Measurements from ENCODE around the gene ENOX1.

ENOX1 gene

DNA sequence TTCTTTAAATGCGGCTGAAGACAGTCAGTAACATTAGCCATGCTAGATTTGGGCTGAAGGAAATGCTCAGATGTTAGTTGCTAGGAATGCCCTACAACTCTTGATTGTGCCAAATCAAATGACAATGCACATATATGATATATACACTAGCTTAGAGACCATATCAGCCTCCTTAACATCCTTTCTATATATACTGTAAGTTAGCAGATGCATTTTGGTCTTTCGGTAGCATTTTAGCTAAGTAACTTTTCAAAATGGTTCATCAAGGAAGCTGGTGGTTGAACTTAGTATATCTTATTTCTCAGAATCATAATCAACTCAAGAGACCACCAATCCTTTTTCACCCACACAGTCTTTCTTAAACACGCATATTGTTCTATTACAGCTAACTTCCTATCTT lies 14.1 kb upstream of the ENOX1 start:
- no peaks in the 10 kb centered on the region for H3K4me1 ChIP-seq (ENCODE audit: control insufficient read depth, insufficient read depth, low read length)
- no peaks in the 10 kb centered on the region for H3K27me3 ChIP-seq (ENCODE audit: control insufficient read depth, insufficient read depth, low read length)
- no peak overlapping the region for H3K9ac ChIP-seq (ENCODE audit: low read length)
- no peak overlapping the region for H3K4me3 ChIP-seq (ENCODE audit: low read length)
- H3K27ac ChIP-seq (ENCODE audit: low read depth, low read length) = no peak overlapping the region
- no peaks in the 10 kb centered on the region for H3K36me3 ChIP-seq (ENCODE audit: control insufficient read depth, insufficient read depth, low read length)

DNA sequence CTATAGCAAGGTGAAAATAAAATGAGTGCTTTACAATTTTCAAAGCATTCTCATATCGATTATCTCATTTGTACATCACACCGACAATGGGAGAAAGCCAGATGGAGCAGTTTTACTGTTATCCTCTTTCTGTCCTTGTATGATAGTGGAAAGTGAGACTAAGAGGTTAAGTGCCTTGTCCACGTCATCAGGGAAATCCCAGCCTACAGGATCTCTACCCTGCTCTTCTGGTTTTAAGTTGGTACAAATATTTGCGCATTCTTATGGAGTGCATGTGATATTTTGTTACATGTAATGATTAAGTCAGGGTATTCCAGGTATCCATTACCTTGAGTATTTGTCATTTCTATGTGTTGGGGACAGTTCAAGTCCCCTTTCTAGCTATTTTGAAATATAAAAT lies 12.4 kb upstream of the ENOX1 start:
- H3K4me1 ChIP-seq (ENCODE audit: control insufficient read depth, insufficient read depth, low read length) = no peaks in the 10 kb centered on the region
- no peak overlapping the region for H3K27ac ChIP-seq (ENCODE audit: low read depth, low read length)
- no peaks in the 10 kb centered on the region for H3K36me3 ChIP-seq (ENCODE audit: control insufficient read depth, insufficient read depth, low read length)
- H3K27me3 ChIP-seq (ENCODE audit: control insufficient read depth, insufficient read depth, low read length) = no peaks in the 10 kb centered on the region
- H3K4me3 ChIP-seq (ENCODE audit: low read length) = no peak overlapping the region
- no peak overlapping the region for H3K9ac ChIP-seq (ENCODE audit: low read length)

DNA sequence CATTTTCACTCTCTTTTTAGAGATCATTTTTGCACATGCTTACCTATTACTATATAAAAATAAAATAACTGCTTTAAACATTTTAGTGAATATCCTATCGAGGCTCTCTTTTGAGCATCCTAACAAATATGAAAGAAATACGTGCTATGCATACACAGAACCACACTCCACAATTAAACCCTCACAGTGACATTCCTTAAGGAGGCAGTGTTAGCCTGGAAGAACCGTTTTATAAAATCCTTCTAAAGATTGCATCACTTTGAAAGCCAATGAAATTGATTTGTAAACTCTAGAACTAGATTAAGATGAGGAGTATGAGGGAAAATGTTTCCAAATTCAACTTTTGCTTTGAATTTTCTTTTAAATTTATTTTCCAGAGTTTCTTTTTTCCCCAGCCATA lies 11.1 kb upstream of the ENOX1 start:
- H3K9ac ChIP-seq (ENCODE audit: low read length) = no peak overlapping the region
- no peak overlapping the region for H3K4me3 ChIP-seq (ENCODE audit: low read length)
- H3K27me3 ChIP-seq (ENCODE audit: control insufficient read depth, insufficient read depth, low read length) = no peaks in the 10 kb centered on the region
- H3K36me3 ChIP-seq (ENCODE audit: control insufficient read depth, insufficient read depth, low read length) = no peaks in the 10 kb centered on the region
- no peaks in the 10 kb centered on the region for H3K4me1 ChIP-seq (ENCODE audit: control insufficient read depth, insufficient read depth, low read length)
- H3K27ac ChIP-seq (ENCODE audit: low read depth, low read length) = no peak overlapping the region

DNA sequence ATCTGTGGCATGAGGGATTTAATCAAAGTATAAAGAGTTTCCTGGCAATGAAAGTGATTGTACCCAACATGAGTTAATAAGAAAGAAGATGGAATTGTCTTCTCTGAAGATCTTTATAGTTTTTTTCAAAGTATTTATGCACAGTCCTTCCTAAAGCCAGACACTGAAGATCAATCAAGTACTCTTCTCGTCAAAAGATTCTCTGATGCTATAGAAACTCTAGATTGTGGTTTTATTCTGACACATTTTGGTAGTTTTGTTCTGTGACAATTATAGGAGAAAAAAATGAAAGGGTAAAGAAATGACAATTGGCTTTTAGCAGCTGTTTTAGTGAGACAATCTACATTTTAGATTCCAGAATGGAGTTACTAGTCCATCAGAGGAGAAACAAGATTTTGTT lies 10.4 kb upstream of the ENOX1 start:
- Histone ChIP-seq H3K4me3 (ENCODE audit: low read length) (no peak overlapping the region), H3K36me3 (ENCODE audit: control insufficient read depth, insufficient read depth, low read length) (no peaks in the 10 kb centered on the region), H3K27ac (ENCODE audit: low read depth, low read length) (no peak overlapping the region), H3K4me1 (ENCODE audit: control insufficient read depth, insufficient read depth, low read length) (no peaks in the 10 kb centered on the region), H3K27me3 (ENCODE audit: control insufficient read depth, insufficient read depth, low read length) (no peaks in the 10 kb centered on the region), H3K9ac (ENCODE audit: low read length) (no peak overlapping the region)

DNA sequence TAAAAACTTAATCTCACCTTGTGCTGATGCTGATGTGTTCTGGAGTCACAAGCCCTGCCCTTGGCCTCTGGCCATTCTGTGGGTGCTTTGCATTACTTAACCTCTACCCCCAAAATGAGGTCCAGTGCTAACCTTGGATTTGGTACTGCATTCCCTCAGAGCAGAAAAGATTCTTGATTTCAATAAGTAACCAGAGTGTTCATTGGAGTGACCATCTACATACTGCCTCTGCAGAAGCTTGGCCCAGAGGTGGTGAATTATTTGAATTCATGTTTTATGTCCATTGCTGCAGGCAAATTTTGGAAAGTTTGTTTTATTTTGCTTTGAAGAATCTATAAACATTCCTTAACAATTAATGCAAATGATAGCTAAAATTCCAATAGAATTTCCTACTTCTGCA lies 7.6 kb upstream of the ENOX1 start:
- H3K27ac ChIP-seq (ENCODE audit: low read depth, low read length) = no peak overlapping the region
- H3K9ac ChIP-seq (ENCODE audit: low read length) = no peak overlapping the region
- H3K27me3 ChIP-seq (ENCODE audit: control insufficient read depth, insufficient read depth, low read length) = no peaks in the 10 kb centered on the region
- H3K4me3 ChIP-seq (ENCODE audit: low read length) = no peak overlapping the region
- no peaks in the 10 kb centered on the region for H3K36me3 ChIP-seq (ENCODE audit: control insufficient read depth, insufficient read depth, low read length)
- H3K4me1 ChIP-seq (ENCODE audit: control insufficient read depth, insufficient read depth, low read length) = no peaks in the 10 kb centered on the region

DNA sequence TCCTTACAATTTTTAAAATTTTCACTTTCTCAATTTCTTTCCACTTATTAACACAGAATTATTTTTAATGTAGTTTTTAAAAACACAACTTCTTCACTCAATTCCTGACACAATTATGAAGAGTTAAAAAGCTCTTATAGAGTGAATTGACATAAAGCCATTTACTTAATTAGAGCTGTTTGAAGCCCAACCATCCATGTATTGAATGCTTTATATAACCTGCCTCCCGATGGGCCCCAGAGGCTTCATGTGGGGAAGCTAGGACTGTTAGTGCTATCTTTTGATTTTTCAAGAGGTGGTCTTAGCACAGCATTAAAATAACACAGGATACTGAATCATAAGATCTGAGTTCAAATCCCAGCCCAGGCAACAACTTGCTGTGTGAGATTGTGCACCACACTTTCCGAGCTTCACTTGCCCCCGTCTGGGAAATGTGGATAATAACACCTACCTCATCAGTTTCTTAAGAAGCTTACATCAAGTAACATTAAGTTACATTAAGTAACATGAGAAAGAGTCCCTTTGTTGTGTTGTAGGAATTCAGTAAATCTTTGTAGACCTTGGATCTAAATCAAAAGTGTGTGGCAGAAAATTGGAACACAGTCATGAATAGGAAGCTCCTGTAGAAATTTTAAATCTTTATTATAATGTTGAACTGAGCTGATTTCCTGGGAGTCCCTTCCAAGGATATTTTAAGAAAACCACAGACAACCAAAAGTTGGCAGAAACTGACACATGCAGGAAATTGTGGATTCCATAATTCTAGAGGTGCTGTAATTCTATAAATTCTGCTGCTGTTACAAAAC lies 5.5 kb upstream of the ENOX1 start:
- H3K36me3 ChIP-seq (ENCODE audit: control insufficient read depth, insufficient read depth, low read length) = no peaks in the 10 kb centered on the region
- H3K9ac ChIP-seq (ENCODE audit: low read length) = no peak overlapping the region
- H3K27ac ChIP-seq (ENCODE audit: low read depth, low read length) = no peak overlapping the region
- peaks cover 4% of the 10 kb centered on the region for H3K4me1 ChIP-seq (ENCODE audit: control insufficient read depth, insufficient read depth, low read length)
- H3K4me3 ChIP-seq (ENCODE audit: low read length) = no peak overlapping the region
- no peaks in the 10 kb centered on the region for H3K27me3 ChIP-seq (ENCODE audit: control insufficient read depth, insufficient read depth, low read length)

DNA sequence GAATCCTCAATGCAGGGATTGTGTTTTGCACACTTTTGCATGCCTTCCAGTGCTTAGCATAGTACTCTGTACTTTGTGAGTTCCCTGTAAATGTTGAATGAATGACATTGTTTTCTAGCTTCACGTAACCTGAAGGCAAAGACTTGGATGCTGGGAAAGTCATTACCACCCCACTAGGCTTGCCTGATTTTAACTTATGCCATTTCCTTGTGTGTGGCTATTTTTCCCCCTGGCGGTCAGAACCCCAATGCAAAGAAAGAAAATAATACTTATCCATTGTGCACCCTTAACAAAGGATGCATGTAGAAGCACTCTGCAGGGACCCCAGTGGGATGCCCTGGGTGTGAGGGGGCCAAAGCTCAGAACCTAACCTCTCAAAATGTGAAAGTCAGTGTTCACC lies 1.2 kb upstream of the ENOX1 start:
- Histone ChIP-seq H3K4me1 (ENCODE audit: control insufficient read depth, insufficient read depth, low read length) (peaks cover 12% of the 10 kb centered on the region), H3K4me3 (ENCODE audit: low read length) (peak overlapping the region; percentile 82), H3K27ac (ENCODE audit: low read depth, low read length) (peak overlapping the region; percentile 89), H3K27me3 (ENCODE audit: control insufficient read depth, insufficient read depth, low read length) (no peaks in the 10 kb centered on the region), H3K9ac (ENCODE audit: low read length) (no peak overlapping the region), H3K36me3 (ENCODE audit: control insufficient read depth, insufficient read depth, low read length) (no peaks in the 10 kb centered on the region)

DNA sequence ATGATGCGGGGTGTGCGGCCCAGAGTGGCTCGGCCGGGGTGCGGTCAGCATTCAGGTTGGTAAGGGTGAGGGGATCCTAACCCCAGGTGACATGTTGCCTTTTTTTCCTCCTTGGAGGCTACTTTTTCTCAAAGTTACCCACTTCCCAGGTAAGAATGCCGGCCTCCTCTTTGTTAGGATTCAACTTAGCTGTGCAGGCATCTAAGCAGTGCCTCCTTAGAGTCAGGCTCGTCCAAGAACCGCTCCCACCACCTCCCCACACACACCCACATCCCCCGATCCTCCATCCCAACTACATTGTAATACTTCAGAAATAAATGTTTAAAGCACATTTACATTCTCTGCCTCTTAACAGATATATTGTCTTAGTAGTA lies 733 bp upstream of the ENOX1 start:
- peak overlapping the region; percentile 82 for H3K4me3 ChIP-seq (ENCODE audit: low read length)
- no peaks in the 10 kb centered on the region for H3K36me3 ChIP-seq (ENCODE audit: control insufficient read depth, insufficient read depth, low read length)
- H3K27me3 ChIP-seq (ENCODE audit: control insufficient read depth, insufficient read depth, low read length) = no peaks in the 10 kb centered on the region
- peaks cover 12% of the 10 kb centered on the region for H3K4me1 ChIP-seq (ENCODE audit: control insufficient read depth, insufficient read depth, low read length)
- no peak overlapping the region for H3K9ac ChIP-seq (ENCODE audit: low read length)
- peak overlapping the region; percentile 89 for H3K27ac ChIP-seq (ENCODE audit: low read depth, low read length)

DNA sequence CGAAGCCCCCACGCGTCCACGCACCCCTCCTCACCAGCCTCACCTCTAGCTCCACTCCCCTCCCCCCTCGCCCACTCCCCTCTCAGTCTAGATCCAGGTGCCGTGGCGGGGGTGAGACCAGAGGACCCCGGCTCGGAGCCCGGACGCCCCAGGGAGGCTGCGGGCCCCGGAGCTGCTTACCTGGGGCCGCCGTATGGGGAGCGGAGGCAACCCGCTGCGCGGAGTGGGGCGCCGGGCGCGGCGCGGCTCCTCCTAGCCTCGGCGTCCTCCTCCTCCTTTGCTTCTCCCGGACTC lies 353 bp downstream of the ENOX1 start:
- Histone ChIP-seq H3K4me1 (ENCODE audit: control insufficient read depth, insufficient read depth, low read length) (peaks cover 12% of the 10 kb centered on the region), H3K36me3 (ENCODE audit: control insufficient read depth, insufficient read depth, low read length) (no peaks in the 10 kb centered on the region), H3K9ac (ENCODE audit: low read length) (no peak overlapping the region), H3K4me3 (ENCODE audit: low read length) (peak overlapping the region; percentile 82), H3K27me3 (ENCODE audit: control insufficient read depth, insufficient read depth, low read length) (no peaks in the 10 kb centered on the region), H3K27ac (ENCODE audit: low read depth, low read length) (peak overlapping the region; percentile 89)

DNA sequence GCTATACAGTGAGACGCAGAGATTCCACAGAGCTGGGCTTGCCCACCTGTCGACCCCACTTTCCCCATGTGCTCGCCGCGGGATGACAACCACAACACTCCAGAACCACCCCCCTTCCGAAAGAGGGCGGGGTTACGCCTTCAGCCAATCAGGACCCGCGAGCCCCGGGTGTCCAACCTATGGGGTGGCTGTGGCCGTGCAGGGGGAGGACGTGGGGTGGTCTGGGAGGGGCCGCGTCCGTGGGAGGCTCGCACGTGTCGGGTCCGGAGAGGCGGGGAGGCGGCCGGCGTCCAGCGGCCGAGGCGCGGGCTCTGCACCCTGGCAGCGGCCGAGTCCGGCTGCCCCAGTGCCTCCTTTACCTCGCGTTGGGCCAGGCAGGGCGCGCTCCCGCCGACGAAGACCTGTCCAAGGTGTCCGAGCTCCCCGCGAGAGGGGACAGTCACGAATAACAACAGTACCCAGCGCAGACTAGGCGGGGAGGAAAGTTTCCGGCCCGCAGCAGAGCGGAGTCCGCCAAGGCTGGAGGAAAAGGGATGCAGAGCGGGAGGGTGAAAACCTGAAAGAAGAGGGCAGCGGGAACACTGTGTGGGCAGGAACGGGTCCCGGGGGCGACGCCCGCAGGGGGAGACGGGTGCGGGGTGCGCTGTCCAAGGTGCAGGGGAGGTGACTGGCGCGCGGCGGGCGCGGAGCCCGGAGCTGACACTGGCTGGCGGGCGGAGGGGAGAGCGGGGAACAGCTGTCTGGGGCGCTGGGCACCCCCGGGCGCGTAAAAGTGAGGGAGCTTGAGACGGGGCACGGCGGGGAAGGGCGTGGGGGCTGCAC lies 911 bp downstream of the ENOX1 start:
- peak overlapping the region; percentile 10 for H3K9ac ChIP-seq (ENCODE audit: low read length)
- H3K27me3 ChIP-seq (ENCODE audit: control insufficient read depth, insufficient read depth, low read length) = no peaks in the 10 kb centered on the region
- no peaks in the 10 kb centered on the region for H3K36me3 ChIP-seq (ENCODE audit: control insufficient read depth, insufficient read depth, low read length)
- peak overlapping the region; percentile 89 for H3K27ac ChIP-seq (ENCODE audit: low read depth, low read length)
- H3K4me1 ChIP-seq (ENCODE audit: control insufficient read depth, insufficient read depth, low read length) = peaks cover 12% of the 10 kb centered on the region
- peak overlapping the region; percentile 82 for H3K4me3 ChIP-seq (ENCODE audit: low read length)

DNA sequence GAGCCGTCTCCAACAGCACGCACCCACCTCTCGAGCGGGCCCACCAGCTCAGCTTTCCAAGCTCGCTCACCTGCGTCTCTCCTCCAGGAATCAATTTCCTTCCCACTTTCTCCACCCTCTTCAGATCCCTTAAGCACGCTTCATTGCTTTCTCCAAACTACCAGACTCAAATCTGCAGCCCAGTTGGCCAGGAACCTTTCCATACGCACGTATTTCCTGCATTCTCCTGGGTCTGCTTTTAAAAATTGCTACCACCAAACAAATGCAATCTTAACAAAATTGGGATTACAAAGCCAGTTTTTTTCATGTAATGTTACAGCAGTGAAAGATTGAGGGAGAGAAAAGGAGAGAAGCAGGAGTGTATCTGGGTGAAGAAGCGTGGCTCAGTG lies 1.5 kb downstream of the ENOX1 start:
- Histone ChIP-seq H3K9ac (ENCODE audit: low read length) (no peak overlapping the region), H3K4me1 (ENCODE audit: control insufficient read depth, insufficient read depth, low read length) (peaks cover 12% of the 10 kb centered on the region), H3K27ac (ENCODE audit: low read depth, low read length) (peak overlapping the region; percentile 89), H3K4me3 (ENCODE audit: low read length) (peak overlapping the region; percentile 82), H3K27me3 (ENCODE audit: control insufficient read depth, insufficient read depth, low read length) (no peaks in the 10 kb centered on the region), H3K36me3 (ENCODE audit: control insufficient read depth, insufficient read depth, low read length) (no peaks in the 10 kb centered on the region)

DNA sequence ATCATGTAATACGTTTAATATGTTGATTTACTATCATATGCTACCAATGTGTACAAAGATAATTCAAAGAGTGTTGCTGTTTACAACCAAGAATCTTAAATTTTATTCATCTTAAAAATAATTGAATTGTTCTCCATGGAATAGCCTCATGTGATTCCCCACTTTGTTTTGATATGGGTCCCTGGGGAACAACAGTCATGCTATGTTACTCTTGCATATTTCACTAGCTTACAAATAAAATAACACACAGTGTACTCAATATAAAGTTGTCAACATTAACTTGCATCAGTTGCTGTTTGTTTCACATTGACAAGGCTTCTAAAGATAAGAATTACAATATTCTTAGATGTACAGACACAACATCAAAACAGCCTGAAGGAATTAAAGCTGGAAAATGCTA lies 2.3 kb downstream of the ENOX1 start:
- no peaks in the 10 kb centered on the region for H3K36me3 ChIP-seq (ENCODE audit: control insufficient read depth, insufficient read depth, low read length)
- no peak overlapping the region for H3K4me3 ChIP-seq (ENCODE audit: low read length)
- H3K9ac ChIP-seq (ENCODE audit: low read length) = no peak overlapping the region
- peak overlapping the region; percentile 89 for H3K27ac ChIP-seq (ENCODE audit: low read depth, low read length)
- no peaks in the 10 kb centered on the region for H3K27me3 ChIP-seq (ENCODE audit: control insufficient read depth, insufficient read depth, low read length)
- peaks cover 12% of the 10 kb centered on the region for H3K4me1 ChIP-seq (ENCODE audit: control insufficient read depth, insufficient read depth, low read length)

DNA sequence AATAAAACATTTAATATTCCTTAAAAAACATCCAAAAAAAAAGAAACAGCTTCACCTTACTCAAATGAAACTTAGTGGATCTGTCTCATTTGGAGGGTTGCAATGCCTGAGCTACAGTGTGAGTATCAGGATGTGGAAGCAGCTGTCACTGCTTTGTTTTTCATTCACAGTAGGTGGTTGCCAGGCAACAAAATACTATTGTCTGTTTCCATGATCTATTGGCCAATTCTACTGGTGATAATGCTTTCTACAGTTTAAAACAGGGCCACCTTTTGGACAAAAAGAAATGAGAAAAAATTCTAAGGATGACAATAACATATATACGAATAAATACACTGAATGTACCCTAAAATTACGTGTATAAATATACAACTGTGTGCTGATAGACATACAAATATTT lies 3.0 kb downstream of the ENOX1 start:
- H3K36me3 ChIP-seq (ENCODE audit: control insufficient read depth, insufficient read depth, low read length) = no peaks in the 10 kb centered on the region
- no peak overlapping the region for H3K9ac ChIP-seq (ENCODE audit: low read length)
- H3K27me3 ChIP-seq (ENCODE audit: control insufficient read depth, insufficient read depth, low read length) = no peaks in the 10 kb centered on the region
- H3K4me3 ChIP-seq (ENCODE audit: low read length) = no peak overlapping the region
- H3K4me1 ChIP-seq (ENCODE audit: control insufficient read depth, insufficient read depth, low read length) = peaks cover 12% of the 10 kb centered on the region
- H3K27ac ChIP-seq (ENCODE audit: low read depth, low read length) = no peak overlapping the region

Measured in rectal smooth muscle tissue (tissue), 1 donor.